ENCODE data around the gene TACSTD2. TPM values are rescaled to one million over a fixed set of nuclear protein-coding genes. Genes with fewer than 3 reads are reported as not detected.

TACSTD2 gene
- total and polyA plus RNA-seq, 12 donors = 0.22 to 2.5 (median 0.92) TPM; not detected in 1

- no peaks in the 10 kb centered on the region for H3K36me3 ChIP-seq (replicated peaks in 1 of 2)
- DNase-seq = no peak
- H3K27ac ChIP-seq = no peak overlapping the region
- intact Hi-C loops (cut with DNase I) = no loop called here
- TF ChIP-seq POLR2A (IDR thresholded peaks at IDR 0.05) (no peak), CTCF (IDR thresholded peaks at IDR 0.05) (no peak)
- H3K4me3 ChIP-seq = no peak overlapping the region
- H3K4me1 ChIP-seq (replicated peaks in 1 of 2) = peaks cover 5 to 20% of the 10 kb centered on the region in 2 donors
- H3K27me3 ChIP-seq = peaks cover 29% of the 10 kb centered on the region
- WGBS, 4 donors = 93 to 95% (median 94%) methylated on average over 2 of the region's 2 CpGs
- H3K9me3 ChIP-seq (replicated peaks in 1 of 3) = no peaks in the 10 kb centered on the region
Observed at GRCh38 chr1:58574816-58575215, 2.2 kb downstream of the TACSTD2 start.

GRCh38 chr1:58573705-58574591 lies 3.1 kb downstream of the TACSTD2 start:
- H3K4me1 ChIP-seq (replicated peaks in 1 of 2) = peaks cover 5 to 20% of the 10 kb centered on the region in 2 donors
- peaks cover 29% of the 10 kb centered on the region for H3K27me3 ChIP-seq
- no peaks in the 10 kb centered on the region for H3K36me3 ChIP-seq (replicated peaks in 1 of 2)
- TF ChIP-seq POLR2A (IDR thresholded peaks at IDR 0.05) (no peak), CTCF (IDR thresholded peaks at IDR 0.05) (no peak)
- no peak overlapping the region for H3K4me3 ChIP-seq
- H3K27ac ChIP-seq = no peak overlapping the region
- H3K9me3 ChIP-seq (replicated peaks in 1 of 3) = no peaks in the 10 kb centered on the region
- DNase-seq = no peak
- intact Hi-C loops (cut with DNase I) = no loop called here
- 57 to 66% (median 57%) methylated on average over 4 of the region's 4 CpGs for WGBS, 4 donors

- TF ChIP-seq POLR2A (IDR thresholded peaks at IDR 0.05) = no peak
- TF ChIP-seq CTCF (IDR thresholded peaks at IDR 0.05) = no peak
- no peaks in the 10 kb centered on the region for H3K9me3 ChIP-seq (replicated peaks in 1 of 3)
- no peak for DNase-seq
- WGBS, 4 donors = 62 to 82% (median 76%) methylated on average over 2 of the region's 2 CpGs
- no peaks in the 10 kb centered on the region for H3K36me3 ChIP-seq (replicated peaks in 1 of 2)
- intact Hi-C loops (cut with DNase I) = no loop called here
- H3K27me3 ChIP-seq = peaks cover 29% of the 10 kb centered on the region
- H3K4me1 ChIP-seq (replicated peaks in 1 of 2) = peaks cover 5 to 20% of the 10 kb centered on the region in 2 donors
- H3K4me3 ChIP-seq = no peak overlapping the region
- no peak overlapping the region for H3K27ac ChIP-seq
Observed at GRCh38 chr1:58573138-58573537, 3.9 kb downstream of the TACSTD2 start.

- H3K27me3 ChIP-seq = peaks cover 29% of the 10 kb centered on the region
- intact Hi-C loops (cut with DNase I) = no loop called here
- TF ChIP-seq CTCF (IDR thresholded peaks at IDR 0.05) (no peak), POLR2A (IDR thresholded peaks at IDR 0.05) (no peak)
- no peaks in the 10 kb centered on the region for H3K36me3 ChIP-seq (replicated peaks in 1 of 2)
- H3K27ac ChIP-seq = no peak overlapping the region
- peaks cover 5 to 15% of the 10 kb centered on the region in 2 donors for H3K4me1 ChIP-seq (replicated peaks in 1 of 2)
- no peak overlapping the region for H3K4me3 ChIP-seq
- H3K9me3 ChIP-seq (replicated peaks in 1 of 3) = no peaks in the 10 kb centered on the region
- WGBS, 4 donors = 58 to 72% (median 68%) methylated on average over 2 of the region's 2 CpGs
- DNase-seq = no peak
Observed at GRCh38 chr1:58572690-58573089, 4.4 kb downstream of the TACSTD2 start.
